Esophagus muscularis mucosa (tissue), 4 donors: Measurements from ENCODE around the gene DPP4.

Experiments used
- EP300 ChIP-seq: sonication (generic); formaldehyde crosslinking; IDR thresholded peaks from one replicate; pipeline ENCODE4 v1.6.1; 2017; ENCODE audit warnings: antibody characterized with exemption
- POLR2AphosphoS5 ChIP-seq, 2 donors: sonication (generic); formaldehyde crosslinking; IDR thresholded peaks; one replicate each; pipeline ENCODE4 v1.6.1; 2017; ENCODE audit warnings: antibody characterized with exemption in 2 of 2
- TF ChIP-seq, protein P1 (sequence below), 3 experiments: fragments of 200-600 bp in 2 of 3; fragments of 450-650 bp in 1 of 3; sonication (generic) in 2 of 3; IDR thresholded peaks; one replicate each; pipeline ENCODE4 v1.5.1; 2017 to 2019; ENCODE audit warnings: antibody characterized with exemption in 3 of 3, mild to moderate bottlenecking in 2 of 3, moderate library complexity in 1 of 3

GRCh38 chr2:161952783-161953191 is 121.2 kb downstream of the DPP4 start:
- TF ChIP-seq EP300 (no peak), POLR2AphosphoS5 (IDR thresholded peaks at IDR 0.05) (no peak)
- TF ChIP-seq, protein P1, sequence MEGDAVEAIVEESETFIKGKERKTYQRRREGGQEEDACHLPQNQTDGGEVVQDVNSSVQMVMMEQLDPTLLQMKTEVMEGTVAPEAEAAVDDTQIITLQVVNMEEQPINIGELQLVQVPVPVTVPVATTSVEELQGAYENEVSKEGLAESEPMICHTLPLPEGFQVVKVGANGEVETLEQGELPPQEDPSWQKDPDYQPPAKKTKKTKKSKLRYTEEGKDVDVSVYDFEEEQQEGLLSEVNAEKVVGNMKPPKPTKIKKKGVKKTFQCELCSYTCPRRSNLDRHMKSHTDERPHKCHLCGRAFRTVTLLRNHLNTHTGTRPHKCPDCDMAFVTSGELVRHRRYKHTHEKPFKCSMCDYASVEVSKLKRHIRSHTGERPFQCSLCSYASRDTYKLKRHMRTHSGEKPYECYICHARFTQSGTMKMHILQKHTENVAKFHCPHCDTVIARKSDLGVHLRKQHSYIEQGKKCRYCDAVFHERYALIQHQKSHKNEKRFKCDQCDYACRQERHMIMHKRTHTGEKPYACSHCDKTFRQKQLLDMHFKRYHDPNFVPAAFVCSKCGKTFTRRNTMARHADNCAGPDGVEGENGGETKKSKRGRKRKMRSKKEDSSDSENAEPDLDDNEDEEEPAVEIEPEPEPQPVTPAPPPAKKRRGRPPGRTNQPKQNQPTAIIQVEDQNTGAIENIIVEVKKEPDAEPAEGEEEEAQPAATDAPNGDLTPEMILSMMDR (IDR thresholded peaks at IDR 0.05): no peak
